GM10266 (cell line): Measurements from ENCODE around the gene SLC12A5.

Experiments used
- DNase-seq: peaks from one replicate; pipeline ENCODE4 v3.0.0; 2012; ENCODE audit errors: extremely low spot score
- CTCF ChIP-seq: IDR thresholded peaks from 2 replicates; pipeline ENCODE4 v1.5.1; 2012; ENCODE audit warnings: mild to moderate bottlenecking, low read depth; ENCODE audit not compliant: control insufficient read depth, insufficient read depth; ENCODE audit errors: missing control alignments

Gene SLC12A5

GRCh38 chr20:46071573-46071972, 42.6 kb downstream of the SLC12A5 start:
- DNase-seq = no peak
- no peak for TF ChIP-seq CTCF

GRCh38 chr20:46073024-46073423, 44.0 kb downstream of the SLC12A5 start:
- no peak for DNase-seq
- TF ChIP-seq CTCF = no peak

GRCh38 chr20:46073443-46073842, 44.4 kb downstream of the SLC12A5 start:
- DNase-seq = no peak
- no peak for TF ChIP-seq CTCF

- TF ChIP-seq CTCF = no peak
- DNase-seq = no peak
Observed at GRCh38 chr20:46074006-46074405, 45.0 kb downstream of the SLC12A5 start.

- no peak for DNase-seq
- no peak for TF ChIP-seq CTCF
Observed at GRCh38 chr20:46076806-46077205, 47.8 kb downstream of the SLC12A5 start.

GRCh38 chr20:46077642-46078305, 48.8 kb downstream of the SLC12A5 start:
- no peak for DNase-seq
- no peak for TF ChIP-seq CTCF

GRCh38 chr20:46078954-46079353, 49.9 kb downstream of the SLC12A5 start:
- no peak for DNase-seq
- TF ChIP-seq CTCF = no peak
